Renal cortex interstitium (tissue), 11 donors: ENCODE measurements around the gene PSMB10. TPM values are rescaled to one million over a fixed set of nuclear protein-coding genes. Genes with fewer than 3 reads are reported as not detected.
"Not testable (repeated sequence)": the region's sequence is repeated elsewhere in the genome, so short reads cannot be mapped to it uniquely, and the experiment has no call there.

Experiments
- DNase-seq, 11 donors: peaks; one replicate each; pipeline ENCODE4 v3.0.0-alpha.2; 2013; ENCODE audit warnings: low read depth in 9 of 11, low spot score in 4 of 11; ENCODE audit errors: extremely low read depth in 1 of 11
- polyA plus RNA-seq, 3 donors: library from polyadenylated mRNA; unstranded; fragments of 120-200 nt; gene quantifications; one replicate each; pipeline ENCODE4 v1.2.1, GENCODE V29; 2013; ENCODE audit not compliant: insufficient read length in 3 of 3

PSMB10 gene
- polyA plus RNA-seq, 3 donors = 15.9 to 31.1 (median 28.4) TPM

- no peak for DNase-seq
Measured at GRCh38 chr16:67917140-67917851, 19.4 kb downstream of the PSMB10 start.

- DNase-seq = no peak
Measured at GRCh38 chr16:67915831-67916723, 20.6 kb downstream of the PSMB10 start.

GRCh38 chr16:67915496-67915769 lies 21.2 kb downstream of the PSMB10 start:
- DNase-seq = not testable (repeated sequence)

- no peak for DNase-seq
Measured at GRCh38 chr16:67914758-67915495, 21.7 kb downstream of the PSMB10 start.

- DNase-seq = no peak
Measured at GRCh38 chr16:67910158-67910557, 26.5 kb downstream of the PSMB10 start.

DNA sequence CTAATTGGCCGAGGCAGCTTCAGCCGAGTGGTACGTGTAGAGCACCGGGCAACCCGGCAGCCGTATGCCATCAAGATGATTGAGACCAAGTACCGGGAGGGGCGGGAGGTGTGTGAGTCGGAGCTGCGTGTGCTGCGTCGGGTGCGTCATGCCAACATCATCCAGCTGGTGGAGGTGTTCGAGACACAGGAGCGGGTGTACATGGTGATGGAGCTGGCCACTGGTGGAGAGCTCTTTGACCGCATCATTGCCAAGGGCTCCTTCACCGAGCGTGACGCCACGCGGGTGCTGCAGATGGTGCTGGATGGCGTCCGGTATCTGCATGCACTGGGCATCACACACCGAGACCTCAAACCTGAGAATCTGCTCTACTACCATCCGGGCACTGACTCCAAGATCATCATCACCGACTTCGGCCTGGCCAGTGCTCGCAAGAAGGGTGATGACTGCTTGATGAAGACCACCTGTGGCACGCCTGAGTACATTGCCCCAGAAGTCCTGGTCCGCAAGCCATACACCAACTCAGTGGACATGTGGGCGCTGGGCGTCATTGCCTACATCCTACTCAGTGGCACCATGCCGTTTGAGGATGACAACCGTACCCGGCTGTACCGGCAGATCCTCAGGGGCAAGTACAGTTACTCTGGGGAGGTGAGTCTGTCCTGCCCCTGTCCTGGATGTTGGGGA lies 27.5 kb downstream of the PSMB10 start:
- no peak for DNase-seq

- no peak for DNase-seq
Measured at GRCh38 chr16:67907397-67908180, 29.1 kb downstream of the PSMB10 start.

DNA sequence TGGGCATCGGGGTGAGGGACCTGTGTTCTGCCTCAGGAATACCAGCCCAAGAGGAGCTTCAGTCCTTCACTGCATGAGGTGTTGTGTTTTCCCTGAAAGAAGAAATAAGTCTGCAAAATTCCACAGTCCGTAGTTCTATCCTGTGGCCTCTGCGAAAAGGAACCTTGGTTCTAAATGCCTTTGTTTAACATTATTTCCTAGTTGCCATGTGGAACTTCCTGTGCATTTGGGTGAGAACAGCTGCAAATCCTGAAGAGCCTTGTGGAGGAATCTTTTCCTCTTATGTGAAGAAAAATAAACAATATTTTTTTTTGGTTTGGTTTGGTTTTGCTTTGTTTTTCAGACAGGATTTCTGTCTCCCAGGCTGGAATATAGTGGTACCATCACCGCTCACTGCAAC lies 33.8 kb downstream of the PSMB10 start:
- DNase-seq = no peak

- DNase-seq = no peak
Measured at GRCh38 chr16:67901734-67902133, 34.9 kb downstream of the PSMB10 start.

GRCh38 chr16:67897231-67897630 lies 39.4 kb downstream of the PSMB10 start:
- DNase-seq = no peak

DNA sequence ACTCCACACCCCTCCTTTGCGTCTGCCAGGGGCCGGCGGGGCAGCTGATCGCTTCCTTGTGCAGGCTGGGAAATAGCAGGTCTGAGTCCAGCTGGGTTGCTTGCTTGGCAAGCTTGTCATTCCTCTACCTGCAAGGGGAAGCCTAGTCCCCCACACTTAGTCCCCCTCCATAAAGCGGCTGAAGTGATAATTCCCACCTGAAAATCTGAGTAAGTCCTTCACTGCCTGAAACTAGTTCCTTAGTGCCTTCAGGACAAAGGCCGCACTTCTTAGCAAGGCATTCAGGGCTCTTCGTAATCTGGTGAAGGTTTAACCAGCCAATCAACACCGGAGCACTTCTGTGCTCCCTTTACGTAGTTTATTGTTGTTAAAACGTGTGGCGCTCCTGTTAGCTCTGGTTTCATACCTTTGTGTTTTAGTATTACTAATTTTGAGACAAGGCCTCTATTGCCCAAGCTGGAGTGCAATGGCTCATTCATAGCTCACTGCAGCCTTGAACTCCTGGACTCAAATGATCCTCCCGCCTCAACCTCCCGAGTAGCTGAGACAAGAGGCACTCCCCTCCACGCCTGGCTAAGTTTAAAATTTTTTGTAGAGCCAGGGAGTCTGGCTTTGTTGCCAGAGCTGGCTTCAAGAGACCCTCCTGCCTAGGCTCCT lies 42.8 kb downstream of the PSMB10 start:
- DNase-seq = no peak

DNA sequence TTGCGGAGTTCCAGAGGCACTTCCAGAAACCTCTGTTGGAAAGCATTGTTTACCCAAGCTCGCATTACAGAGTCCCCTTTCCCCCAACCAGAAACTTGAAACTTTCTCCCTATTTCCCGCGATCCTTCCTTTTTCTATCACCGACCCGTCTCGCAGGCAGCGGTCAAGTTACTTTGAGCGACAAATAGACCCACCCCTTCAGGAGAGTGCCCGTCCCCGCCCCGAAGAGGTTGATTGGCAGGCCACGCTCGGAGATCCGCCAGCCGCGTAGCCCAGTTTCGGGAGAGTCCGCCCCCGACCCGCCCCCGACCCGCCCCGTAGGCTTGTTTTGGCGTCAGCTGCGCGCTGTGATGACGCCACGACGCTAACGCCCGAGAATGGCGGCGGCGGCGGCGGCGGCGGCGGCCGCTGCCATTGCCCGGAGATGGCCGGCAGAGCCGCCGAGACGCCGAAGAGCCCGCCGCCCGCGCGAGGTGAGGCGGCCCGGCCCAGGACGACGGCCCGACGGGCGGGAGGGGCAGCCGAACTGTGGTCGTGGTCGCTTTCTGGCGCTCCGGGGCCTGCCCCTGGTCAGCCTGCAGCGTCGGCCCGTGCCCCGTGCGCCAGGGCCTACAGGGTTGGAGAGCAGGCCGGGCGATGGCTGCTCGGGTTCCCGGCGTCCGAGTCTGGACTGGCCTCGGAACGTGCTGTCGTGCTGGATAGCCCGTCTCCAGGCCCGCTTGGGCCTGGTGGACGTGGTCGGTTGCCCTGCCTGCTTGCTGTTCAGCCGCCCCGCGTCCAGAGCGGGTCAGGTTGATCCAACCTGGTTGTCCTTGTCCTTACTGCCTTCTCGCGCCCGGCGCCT lies 43.5 kb downstream of the PSMB10 start, which contains the start of gene PSKH1:
Gene PSKH1, plus strand, starts transcription at position 356 of the 844 bp plus-strand sequence. CDS start 15,496 bp downstream, outside the sequence.
- DNase-seq = peak; percentile 78 to 95 (median 92)

- DNase-seq = no peak
Measured at GRCh38 chr16:67892375-67892774, 44.3 kb downstream of the PSMB10 start.

DNA sequence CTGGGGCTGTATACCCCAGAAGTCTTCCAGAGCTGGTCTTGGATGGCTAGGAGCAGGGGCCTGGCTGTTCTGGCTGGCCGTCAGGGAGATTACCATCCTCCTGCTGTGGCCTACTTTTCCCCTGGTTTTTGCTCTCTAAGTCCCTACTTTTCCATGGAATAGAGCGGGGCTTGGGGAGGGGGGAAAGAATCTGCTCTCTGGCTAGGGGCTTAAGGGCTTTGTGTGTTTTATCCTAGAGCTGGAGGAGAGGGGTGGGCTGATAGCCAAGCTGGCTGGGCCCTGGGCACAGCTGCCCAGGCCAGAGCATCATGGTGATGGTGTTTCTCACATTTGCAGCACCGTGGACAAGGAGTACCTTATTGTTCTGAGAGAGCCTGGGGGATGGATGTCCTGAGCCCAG lies 48.3 kb downstream of the PSMB10 start:
- DNase-seq = no peak

- no peak for DNase-seq
Measured at GRCh38 chr16:67886387-67886786, 50.3 kb downstream of the PSMB10 start.

GRCh38 chr16:67885976-67886375 lies 50.7 kb downstream of the PSMB10 start:
- DNase-seq = no peak

DNA sequence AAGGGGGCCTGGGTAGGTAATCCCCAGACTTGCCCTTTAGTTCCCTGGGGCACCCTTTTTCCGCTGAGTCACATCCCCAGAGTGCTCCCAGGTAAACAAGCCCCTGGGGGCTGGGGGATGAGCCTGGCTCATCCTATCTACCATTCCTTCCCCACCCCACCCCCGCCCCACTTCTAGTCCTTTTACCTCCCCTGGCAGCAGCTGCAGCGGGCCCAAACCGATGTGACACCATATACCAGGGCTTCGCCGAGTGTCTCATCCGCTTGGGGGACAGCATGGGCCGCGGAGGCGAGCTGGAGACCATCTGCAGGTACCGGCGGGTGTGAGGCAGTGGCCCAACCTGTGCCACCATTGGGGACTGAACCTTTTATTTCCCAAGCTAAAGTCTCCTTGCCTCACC lies 51.1 kb downstream of the PSMB10 start:
- DNase-seq = no peak
